Eye (tissue), 1 donor: ENCODE data around the gene MCUR1.
"Not testable (repeated sequence)": the region's sequence is repeated elsewhere in the genome, so short reads cannot be mapped to it uniquely, and the experiment has no call there.

Experiments
- DNase-seq: peaks from one replicate; pipeline ENCODE4 v3.0.0-alpha.2; 2015

MCUR1 gene

GRCh38 chr6:13775466-13775865 is 38.9 kb downstream of the MCUR1 start:
- not testable (repeated sequence) for DNase-seq

GRCh38 chr6:13772358-13773030 is 41.9 kb downstream of the MCUR1 start:
- DNase-seq = not testable (repeated sequence)

GRCh38 chr6:13769655-13770053 is 44.7 kb downstream of the MCUR1 start:
- DNase-seq = no peak

GRCh38 chr6:13769034-13769654 is 45.2 kb downstream of the MCUR1 start:
- no peak for DNase-seq

GRCh38 chr6:13767121-13767808 is 47.1 kb downstream of the MCUR1 start:
- peak; percentile 33 for DNase-seq

- DNase-seq = peak; percentile 34
These were observed 48.1 kb downstream of the MCUR1 start for GRCh38 chr6:13766201-13766634.

- peak; percentile 8 for DNase-seq
These were observed 48.8 kb downstream of the MCUR1 start for GRCh38 chr6:13765570-13765969.

GRCh38 chr6:13764996-13765395 is 49.4 kb downstream of the MCUR1 start:
- no peak for DNase-seq

GRCh38 chr6:13763740-13764381 is 50.5 kb downstream of the MCUR1 start:
- no peak for DNase-seq

- peak; percentile 63 for DNase-seq
These were observed 51.5 kb downstream of the MCUR1 start for GRCh38 chr6:13762611-13763441.

GRCh38 chr6:13761361-13762036 is 52.9 kb downstream of the MCUR1 start:
- peak; percentile 37 for DNase-seq

- peak; percentile 57 for DNase-seq
These were observed 53.8 kb downstream of the MCUR1 start for GRCh38 chr6:13760307-13761304.

- no peak for DNase-seq
These were observed 55.3 kb downstream of the MCUR1 start for GRCh38 chr6:13759025-13759424.

GRCh38 chr6:13754644-13755043 is 59.7 kb downstream of the MCUR1 start:
- DNase-seq = no peak

- DNase-seq = no peak
These were observed 70.6 kb downstream of the MCUR1 start for GRCh38 chr6:13743736-13744127.

GRCh38 chr6:13742961-13743735 is 71.2 kb downstream of the MCUR1 start:
- DNase-seq = no peak

- DNase-seq = no peak
These were observed 73.0 kb downstream of the MCUR1 start for GRCh38 chr6:13741365-13741764.
